Measurements from ENCODE around the gene DFFA. TPM values are rescaled to one million over a fixed set of nuclear protein-coding genes. Genes with fewer than 3 reads are reported as not detected.
"Not testable (repeated sequence)": the region's sequence is repeated elsewhere in the genome, so short reads cannot be mapped to it uniquely, and the experiment has no call there.

The DFFA gene
- total and polyA plus RNA-seq, 4 experiments from 2014 or later: 15.4 to 30.8 (median 23.8) TPM

DNA sequence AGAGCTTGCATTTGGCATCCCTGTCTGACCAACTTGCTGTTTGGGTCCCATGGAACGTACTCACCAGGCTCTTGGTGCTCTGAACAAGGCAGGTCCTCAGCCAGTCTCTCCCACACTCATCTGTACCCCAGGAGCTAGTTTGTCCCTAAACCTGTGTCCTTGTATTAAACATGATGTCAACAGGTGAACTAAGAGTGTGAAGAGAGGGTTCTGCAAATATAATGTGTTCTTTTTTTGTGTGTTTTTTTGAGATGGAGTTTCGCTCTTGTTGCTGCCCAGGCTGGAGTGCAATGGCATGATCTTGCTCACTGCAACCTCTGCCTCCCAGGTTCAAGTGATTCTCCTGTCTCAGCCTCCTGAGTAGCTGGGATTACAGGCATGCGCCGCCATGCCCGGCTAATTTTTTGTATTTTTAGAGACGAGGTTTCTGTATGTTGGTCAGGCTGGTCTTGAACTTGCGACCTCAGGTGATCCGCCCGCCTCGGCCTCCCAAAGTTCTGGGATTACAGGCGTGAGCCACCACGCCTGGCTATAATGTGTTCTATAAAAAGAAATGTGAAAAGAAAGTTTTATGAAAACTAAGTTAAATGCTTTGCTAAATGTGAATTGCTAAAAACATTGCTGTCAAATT, 33.8 kb upstream of the DFFA start:
- intact Hi-C loops (cut with micrococcal nuclease); H3K4me3 ChIP-seq (ENCODE audit: low read length in 2 of 2); H3K9me3 Mint-ChIP-seq; H3K4me3 Mint-ChIP-seq; H3K27me3 Mint-ChIP-seq; H3K27me3 ChIP-seq (ENCODE audit: insufficient read depth, low read length); H3K36me3 ChIP-seq (ENCODE audit: insufficient read depth, low read length); POLR2A ChIA-PET (ENCODE audit: partially characterized antibody); H3K9me3 ChIP-seq (ENCODE audit: control insufficient read depth in 1 of 2, low read length in 2 of 2); H3K27ac ChIP-seq (ENCODE audit: low read depth, low read length); H3K36me3 Mint-ChIP-seq; DNase-seq: not testable (repeated sequence)
- peaks cover 27 to 46% (median 40%) of the 10 kb centered on the region in 4 donors for H3K4me1 Mint-ChIP-seq
- CTCF ChIA-PET (ENCODE audit: partially characterized antibody): interaction anchor here (0.6 to 7.6 kb wide), 10 partner anchors 10 to 404 kb away, joined by 3 to 111 read pairs (median 7); no protein-coding TSS in a partner anchor
- peak overlapping the region in 3 of 7 donors; percentile 32 to 54 (median 53) for H3K27ac Mint-ChIP-seq
- peaks cover 35% of the 10 kb centered on the region for H3K4me1 ChIP-seq (ENCODE audit: insufficient read depth, low read length)

DNA sequence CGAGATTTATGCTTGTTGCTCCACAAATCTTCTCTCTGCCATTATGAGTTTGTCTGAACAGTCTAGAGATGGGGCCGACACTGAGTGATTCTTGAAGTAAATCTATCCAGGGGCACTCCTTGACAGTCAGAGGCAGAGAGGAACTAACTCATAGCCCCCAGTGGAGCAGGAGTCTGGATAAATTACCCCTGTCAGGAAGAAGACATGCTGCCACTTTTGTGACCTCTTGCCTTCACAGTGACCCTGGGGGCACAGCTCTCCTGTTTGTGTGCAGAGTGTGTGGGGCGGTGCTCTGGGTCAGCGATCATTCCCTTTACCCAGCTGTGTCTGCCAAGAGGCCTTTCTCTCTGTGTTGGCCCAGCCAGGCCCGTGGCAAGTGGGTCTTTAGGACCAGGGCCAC, 31.9 kb upstream of the DFFA start:
- Mint-ChIP-seq H3K4me1 (peaks cover 14 to 32% (median 25%) of the 10 kb centered on the region in 4 donors), H3K4me3 (no peak overlapping the region), H3K27ac (peak overlapping the region in 1 of 7 donors; percentile 1), H3K36me3 (peaks cover 0 to 4% of the 10 kb centered on the region in 2 donors), H3K9me3 (no peaks in the 10 kb centered on the region), H3K27me3 (no peaks in the 10 kb centered on the region)
- Histone ChIP-seq H3K4me3 (ENCODE audit: low read length in 2 of 2) (no peak overlapping the region), H3K36me3 (ENCODE audit: insufficient read depth, low read length) (no peaks in the 10 kb centered on the region), H3K9me3 (ENCODE audit: control insufficient read depth in 1 of 2, low read length in 2 of 2) (no peaks in the 10 kb centered on the region), H3K27me3 (ENCODE audit: insufficient read depth, low read length) (no peaks in the 10 kb centered on the region), H3K4me1 (ENCODE audit: insufficient read depth, low read length) (peaks cover 18% of the 10 kb centered on the region), H3K27ac (ENCODE audit: low read depth, low read length) (no peak overlapping the region)
- intact Hi-C loops (cut with micrococcal nuclease): no loop called here
- POLR2A ChIA-PET (ENCODE audit: partially characterized antibody): interaction anchor here (1.1 kb wide), 1 partner anchor 9 kb away, joined by 3 read pairs; no protein-coding TSS in a partner anchor
- CTCF ChIA-PET (ENCODE audit: partially characterized antibody): interaction anchor here (1.2 to 7.6 kb wide), 3 partner anchors 9 to 406 kb away, joined by 5 to 111 read pairs (median 10); no protein-coding TSS in a partner anchor
- DNase-seq: no peak

DNA sequence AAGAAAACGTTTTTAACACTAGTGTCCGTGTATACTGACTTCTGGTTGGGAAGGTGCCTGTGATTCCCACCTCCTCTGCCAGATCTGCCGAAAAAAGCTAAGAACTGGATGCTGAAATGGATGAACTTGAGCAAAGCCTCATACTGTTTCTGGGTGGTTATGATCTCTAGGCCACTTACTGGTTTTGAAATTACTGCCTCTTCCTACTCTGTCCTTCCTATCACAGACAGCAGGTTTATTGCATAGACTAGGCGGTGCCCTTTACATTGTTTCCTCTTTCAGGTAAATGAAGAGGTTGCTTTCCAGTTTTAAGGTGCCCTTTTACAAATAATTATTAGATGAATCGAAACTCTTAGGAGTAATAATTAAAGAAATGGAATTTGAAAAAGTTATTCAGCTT, 29.9 kb upstream of the DFFA start:
- Histone ChIP-seq H3K27me3 (ENCODE audit: insufficient read depth, low read length) (no peaks in the 10 kb centered on the region), H3K9me3 (ENCODE audit: control insufficient read depth in 1 of 2, low read length in 2 of 2) (no peaks in the 10 kb centered on the region), H3K4me3 (ENCODE audit: low read length in 2 of 2) (no peak overlapping the region), H3K27ac (ENCODE audit: low read depth, low read length) (no peak overlapping the region), H3K36me3 (ENCODE audit: insufficient read depth, low read length) (no peaks in the 10 kb centered on the region), H3K4me1 (ENCODE audit: insufficient read depth, low read length) (peaks cover 10% of the 10 kb centered on the region)
- Mint-ChIP-seq H3K4me3 (no peak overlapping the region), H3K9me3 (no peaks in the 10 kb centered on the region), H3K36me3 (peaks cover 0 to 3% of the 10 kb centered on the region in 2 donors), H3K27me3 (no peaks in the 10 kb centered on the region), H3K27ac (peak overlapping the region in 2 of 7 donors; percentile 35 to 42), H3K4me1 (peaks cover 11 to 26% (median 21%) of the 10 kb centered on the region in 4 donors)
- CTCF ChIA-PET (ENCODE audit: partially characterized antibody): interaction anchor here (0.8 to 7.6 kb wide), 2 partner anchors 7 to 88 kb away, joined by 4 to 111 read pairs; no protein-coding TSS in a partner anchor
- POLR2A ChIA-PET (ENCODE audit: partially characterized antibody): no interaction called here
- intact Hi-C loops (cut with micrococcal nuclease): no loop called here
- DNase-seq: no peak

DNA sequence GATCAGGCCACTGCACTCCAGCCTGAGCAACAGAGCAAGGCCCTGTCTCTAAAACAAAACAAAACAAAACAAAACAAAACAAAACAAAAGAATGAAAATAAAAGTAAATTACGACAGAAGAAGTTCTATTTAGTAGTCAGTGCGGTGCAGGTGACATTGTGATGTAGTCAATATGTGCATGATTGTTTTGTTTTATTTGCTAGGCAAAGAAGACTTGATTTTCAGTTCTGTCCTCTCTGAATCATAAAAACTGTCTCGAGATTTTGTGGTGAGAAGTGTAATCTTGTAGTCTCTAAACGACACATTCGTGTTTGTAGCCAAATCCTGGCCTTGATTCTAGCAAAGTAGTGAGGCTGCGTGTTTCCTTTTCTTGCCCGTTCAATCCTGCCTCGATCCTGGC, 25.9 kb upstream of the DFFA start:
- Mint-ChIP-seq H3K9me3 (no peaks in the 10 kb centered on the region), H3K4me1 (peaks cover 21 to 43% (median 35%) of the 10 kb centered on the region in 4 donors), H3K27ac (peak overlapping the region in 4 of 7 donors; percentile 21 to 70 (median 48)), H3K36me3 (peaks cover 0 to 9% of the 10 kb centered on the region in 2 donors), H3K4me3 (peak overlapping the region in 1 of 8 donors; percentile 39), H3K27me3 (no peaks in the 10 kb centered on the region)
- Histone ChIP-seq H3K9me3 (ENCODE audit: control insufficient read depth in 1 of 2, low read length in 2 of 2) (no peaks in the 10 kb centered on the region), H3K36me3 (ENCODE audit: insufficient read depth, low read length) (no peaks in the 10 kb centered on the region), H3K27ac (ENCODE audit: low read depth, low read length) (no peak overlapping the region), H3K27me3 (ENCODE audit: insufficient read depth, low read length) (no peaks in the 10 kb centered on the region), H3K4me3 (ENCODE audit: low read length in 2 of 2) (no peak overlapping the region), H3K4me1 (ENCODE audit: insufficient read depth, low read length) (peaks cover 26% of the 10 kb centered on the region)
- ChIA-PET POLR2A (ENCODE audit: partially characterized antibody) (interaction anchor here (1.0 to 1.4 kb wide), 2 partner anchors 12 to 68 kb away, joined by 3 to 4 read pairs; partner anchors contain the start of gene CENPS), CTCF (ENCODE audit: partially characterized antibody) (interaction anchor here (1.3 to 9.4 kb wide), 5 partner anchors 7 to 368 kb away, joined by 4 to 111 read pairs (median 9); partner anchors contain the start of gene CENPS)
- DNase-seq: no peak
- intact Hi-C loops (cut with micrococcal nuclease): no loop called here

DNA sequence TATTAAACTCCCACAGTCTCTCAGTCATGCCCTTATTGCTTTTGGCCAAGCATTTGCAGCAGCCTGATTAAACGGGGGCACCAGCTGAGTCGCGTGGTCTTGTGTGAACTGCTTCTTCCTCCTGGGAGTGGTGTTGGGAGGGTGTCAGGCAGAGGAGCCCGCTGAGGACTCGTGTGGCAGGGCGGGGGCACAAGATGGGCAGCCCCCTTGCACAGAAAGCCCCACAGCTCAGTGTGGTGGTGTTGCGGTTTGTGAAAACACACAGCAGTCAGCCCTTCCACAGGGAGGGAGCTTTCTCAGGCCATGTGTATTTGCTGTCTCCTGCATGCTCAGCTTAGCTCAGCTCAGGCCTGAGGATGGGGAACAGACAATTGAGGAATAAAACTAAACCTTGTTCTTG, 24.8 kb upstream of the DFFA start:
- Mint-ChIP-seq H3K4me1 (peaks cover 24 to 40% (median 32%) of the 10 kb centered on the region in 4 donors), H3K9me3 (no peaks in the 10 kb centered on the region), H3K36me3 (peaks cover 0 to 9% of the 10 kb centered on the region in 2 donors), H3K4me3 (peak overlapping the region in 1 of 8 donors; percentile 13), H3K27me3 (no peaks in the 10 kb centered on the region), H3K27ac (peak overlapping the region in 1 of 7 donors; percentile 35)
- CTCF ChIA-PET (ENCODE audit: partially characterized antibody): interaction anchor here (0.6 to 9.4 kb wide), 8 partner anchors 8 to 454 kb away, joined by 3 to 111 read pairs (median 15); partner anchors contain the start of gene CENPS
- H3K36me3 ChIP-seq (ENCODE audit: insufficient read depth, low read length): no peaks in the 10 kb centered on the region
- DNase-seq: no peak
- H3K4me1 ChIP-seq (ENCODE audit: insufficient read depth, low read length): peaks cover 24% of the 10 kb centered on the region
- no peaks in the 10 kb centered on the region for H3K9me3 ChIP-seq (ENCODE audit: control insufficient read depth in 1 of 2, low read length in 2 of 2)
- H3K27ac ChIP-seq (ENCODE audit: low read depth, low read length): no peak overlapping the region
- intact Hi-C loops (cut with micrococcal nuclease): no loop called here
- H3K4me3 ChIP-seq (ENCODE audit: low read length in 2 of 2): no peak overlapping the region
- H3K27me3 ChIP-seq (ENCODE audit: insufficient read depth, low read length): no peaks in the 10 kb centered on the region
- POLR2A ChIA-PET (ENCODE audit: partially characterized antibody): no interaction called here

GRCh38 chr1:10495952-10496351, 23.6 kb upstream of the DFFA start:
- H3K36me3 Mint-ChIP-seq: peaks cover 0 to 9% of the 10 kb centered on the region in 2 donors
- Histone ChIP-seq H3K4me1 (ENCODE audit: insufficient read depth, low read length) (peaks cover 21% of the 10 kb centered on the region), H3K27ac (ENCODE audit: low read depth, low read length) (peak overlapping the region; percentile 53), H3K4me3 (ENCODE audit: low read length in 2 of 2) (no peak overlapping the region), H3K36me3 (ENCODE audit: insufficient read depth, low read length) (no peaks in the 10 kb centered on the region), H3K27me3 (ENCODE audit: insufficient read depth, low read length) (no peaks in the 10 kb centered on the region), H3K9me3 (ENCODE audit: control insufficient read depth in 1 of 2, low read length in 2 of 2) (no peaks in the 10 kb centered on the region)
- no peaks in the 10 kb centered on the region for H3K27me3 Mint-ChIP-seq
- peak overlapping the region in 6 of 7 donors; percentile 35 to 93 (median 84) for H3K27ac Mint-ChIP-seq
- peaks cover 21 to 37% (median 29%) of the 10 kb centered on the region in 4 donors for H3K4me1 Mint-ChIP-seq
- H3K9me3 Mint-ChIP-seq: no peaks in the 10 kb centered on the region
- CTCF ChIA-PET (ENCODE audit: partially characterized antibody): interaction anchor here (0.5 to 9.4 kb wide), 8 partner anchors 9 to 924 kb away, joined by 3 to 111 read pairs (median 28); partner anchors contain the start of gene CENPS
- DNase-seq: peak in 2 of 5 donors; percentile 21 to 49
- H3K4me3 Mint-ChIP-seq: peak overlapping the region; percentile 39 to 90 (median 86)
- intact Hi-C loops (cut with micrococcal nuclease): loop anchor here (1.0 kb wide), 4 partner anchors 15 to 446 kb away; no protein-coding TSS in a partner anchor
- POLR2A ChIA-PET (ENCODE audit: partially characterized antibody): interaction anchor here (1.1 to 3.9 kb wide), 5 partner anchors 13 to 370 kb away, joined by 3 to 28 read pairs (median 10); partner anchors contain the start of gene CENPS

DNA sequence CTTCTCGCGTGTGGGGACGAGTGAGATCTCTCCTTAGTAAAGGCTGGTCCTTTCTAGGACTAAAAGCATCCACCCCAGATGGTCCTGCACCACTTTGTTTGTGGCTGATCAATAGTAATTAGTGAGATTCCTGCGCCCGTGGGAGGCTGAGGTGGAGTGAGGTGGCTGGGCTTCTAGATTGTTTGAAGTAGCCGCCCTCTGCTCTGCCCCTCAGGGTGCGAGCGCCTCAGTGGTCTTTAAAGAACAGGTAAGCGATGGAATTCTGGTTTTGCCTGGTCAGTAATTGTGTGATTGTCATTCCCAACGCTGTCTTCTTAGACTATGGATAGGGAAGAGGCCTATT, 23.1 kb upstream of the DFFA start:
- peak overlapping the region in 1 of 2 donors; percentile 77 for H3K4me3 ChIP-seq (ENCODE audit: low read length in 2 of 2)
- intact Hi-C loops (cut with micrococcal nuclease): loop anchor here (1.0 kb wide), 4 partner anchors 16 to 447 kb away; no protein-coding TSS in a partner anchor
- no peaks in the 10 kb centered on the region for H3K27me3 Mint-ChIP-seq
- no peaks in the 10 kb centered on the region for H3K9me3 ChIP-seq (ENCODE audit: control insufficient read depth in 1 of 2, low read length in 2 of 2)
- POLR2A ChIA-PET (ENCODE audit: partially characterized antibody): interaction anchor here (0.8 to 3.9 kb wide), 9 partner anchors 8 to 415 kb away, joined by 3 to 28 read pairs (median 4); partner anchors contain the start of gene CENPS
- H3K4me1 ChIP-seq (ENCODE audit: insufficient read depth, low read length): peaks cover 21% of the 10 kb centered on the region
- no peak for DNase-seq
- H3K27ac Mint-ChIP-seq: peak overlapping the region; percentile 58 to 96 (median 93)
- no peaks in the 10 kb centered on the region for H3K9me3 Mint-ChIP-seq
- CTCF ChIA-PET (ENCODE audit: partially characterized antibody): interaction anchor here (0.8 to 9.4 kb wide), 24 partner anchors 10 to 449 kb away, joined by 3 to 111 read pairs (median 5); partner anchors contain the start of genes CENPS and PEX14
- no peaks in the 10 kb centered on the region for H3K27me3 ChIP-seq (ENCODE audit: insufficient read depth, low read length)
- peaks cover 21 to 37% (median 29%) of the 10 kb centered on the region in 4 donors for H3K4me1 Mint-ChIP-seq
- peak overlapping the region; percentile 82 to 92 (median 88) for H3K4me3 Mint-ChIP-seq
- no peaks in the 10 kb centered on the region for H3K36me3 ChIP-seq (ENCODE audit: insufficient read depth, low read length)
- peak overlapping the region; percentile 53 for H3K27ac ChIP-seq (ENCODE audit: low read depth, low read length)
- peaks cover 0 to 9% of the 10 kb centered on the region in 2 donors for H3K36me3 Mint-ChIP-seq
